ENCODE data around the gene CIRBP. TPM values are rescaled to one million over a fixed set of nuclear protein-coding genes. Genes with fewer than 3 reads are reported as not detected.

The CIRBP gene
- total and polyA plus RNA-seq, 2 of the 13 experiments (the other 11 are each of a cell fraction or from before 2014, with no cell fraction given) = 133 to 140 TPM

GRCh38 chr19:1248786-1249297, 20.3 kb upstream of the CIRBP start (continued):
- TF ChIP-seq ATRX (CRISPR knock-in tag; IDR thresholded peaks at IDR 0.05; ENCODE audit: borderline replicate concordance) (no peak), ZMAT3 (CRISPR knock-in tag; conservative IDR thresholded peaks at IDR 0.05) (no peak; the same call in 1 of the 2 replicates), ZNF597 (CRISPR knock-in tag; IDR thresholded peaks at IDR 0.05) (no peak), HMGA1 (CRISPR knock-in tag; conservative IDR thresholded peaks at IDR 0.05) (no peak), ZNF510 (CRISPR knock-in tag; IDR thresholded peaks at IDR 0.05; ENCODE audit: low read depth) (no peak), ZNF20 (CRISPR knock-in tag; IDR thresholded peaks at IDR 0.05) (0 out of 2 replicates have a peak, but pooled peaks have one; percentile 12), ZSCAN22 (CRISPR knock-in tag; IDR thresholded peaks at IDR 0.05) (no peak), ZFP37 (CRISPR knock-in tag; IDR thresholded peaks at IDR 0.05; ENCODE audit: borderline replicate concordance) (no peak), CBFB (CRISPR knock-in tag; IDR thresholded peaks at IDR 0.05) (no peak), NFKBIZ (CRISPR knock-in tag; IDR thresholded peaks at IDR 0.05) (0 out of 2 replicates have a peak, but pooled peaks have one; percentile 13), SP4 (CRISPR knock-in tag; IDR thresholded peaks at IDR 0.05) (peak; percentile 30; the same call in 1 of the 2 replicates), KLF9 (CRISPR knock-in tag; IDR thresholded peaks at IDR 0.05; ENCODE audit: low read depth) (no peak), NR2C2 (CRISPR knock-in tag; IDR thresholded peaks at IDR 0.05; ENCODE audit: borderline replicate concordance) (no peak), ZBTB21 (CRISPR knock-in tag; IDR thresholded peaks at IDR 0.05) (no peak), ZNF446 (CRISPR knock-in tag; IDR thresholded peaks at IDR 0.05) (no peak), POLR2A (IDR thresholded peaks at IDR 0.05; ENCODE audit: insufficient read depth in 1 of 2, low read depth in 2 of 2, low read length in 2 of 2) (peak in 1 of 2 experiments; percentile 49; a peak in 2 of 4 replicates), FLYWCH1 (CRISPR knock-in tag; IDR thresholded peaks at IDR 0.05) (0 out of 2 replicates have a peak, but pooled peaks have one; percentile 9), KLF15 (CRISPR knock-in tag; IDR thresholded peaks at IDR 0.05; ENCODE audit: borderline replicate concordance) (no peak), ZFY (CRISPR knock-in tag; IDR thresholded peaks at IDR 0.05) (no peak; the same call in 1 of the 2 replicates), DBP (CRISPR knock-in tag; IDR thresholded peaks at IDR 0.05; ENCODE audit: not compliant biosample characterization) (peak; percentile 8), HNRNPH1 (optimal IDR thresholded peaks at IDR 0.05; ENCODE audit: low read depth, low read length) (no peak), SCMH1 (CRISPR knock-in tag; IDR thresholded peaks at IDR 0.05; ENCODE audit: borderline replicate concordance) (no peak), ZNF615 (CRISPR knock-in tag; IDR thresholded peaks at IDR 0.05; ENCODE audit: borderline replicate concordance) (no peak), SMARCE1 (IDR thresholded peaks at IDR 0.05; ENCODE audit: borderline replicate concordance) (no peak), RXRA (CRISPR knock-in tag; IDR thresholded peaks at IDR 0.05) (no peak), BATF2 (CRISPR knock-in tag; IDR thresholded peaks at IDR 0.05) (0 out of 2 replicates have a peak, but pooled peaks have one; percentile 0), ZNF704 (CRISPR knock-in tag; IDR thresholded peaks at IDR 0.05; ENCODE audit: borderline replicate concordance) (no peak), THRA (CRISPR knock-in tag; IDR thresholded peaks at IDR 0.05; ENCODE audit: borderline replicate concordance) (peak; percentile 66)

Data from HepG2 (cell line).